ENCODE results near the gene GTF2F2. TPM values are rescaled to one million over a fixed set of nuclear protein-coding genes. Genes with fewer than 3 reads are reported as not detected.
A peak's percentile ranks its signal among the peaks of the same experiment; 100 is the strongest.

The GTF2F2 gene
- total RNA-seq, 1 donor from 2014 or later, result 18.9 TPM

GRCh38 chr13:45149964-45150363 is 29.7 kb downstream of the GTF2F2 start:
- TF ChIP-seq POLR2A (IDR thresholded peaks at IDR 0.05) (no peak), POLR2AphosphoS5 (IDR thresholded peaks at IDR 0.05; ENCODE audit: insufficient read depth in 1 of 2, low read depth in 1 of 2) (no peak), CTCF (IDR thresholded peaks at IDR 0.05) (no peak)
- Histone ChIP-seq H3K27ac (no peak overlapping the region), H3K4me3 (no peak overlapping the region), H3K36me3 (peaks cover 0 to 7% of the 10 kb centered on the region in 2 donors), H3K27me3 (no peaks in the 10 kb centered on the region), H3K9me3 (no peaks in the 10 kb centered on the region), H3K4me1 (no peaks in the 10 kb centered on the region)
- DNase-seq (ENCODE audit: extremely low spot score in 2 of 2), result no peak
- intact Hi-C loops (cut with DNase I), result no loop called here

GRCh38 chr13:45156565-45157361 is 36.5 kb downstream of the GTF2F2 start:
- H3K4me3 ChIP-seq, result no peak overlapping the region
- DNase-seq (ENCODE audit: extremely low spot score in 2 of 2), result no peak
- TF ChIP-seq CTCF (IDR thresholded peaks at IDR 0.05), result no peak
- no peak for TF ChIP-seq POLR2A (IDR thresholded peaks at IDR 0.05)
- no peak for TF ChIP-seq POLR2AphosphoS5 (IDR thresholded peaks at IDR 0.05; ENCODE audit: insufficient read depth in 1 of 2, low read depth in 1 of 2)
- no peaks in the 10 kb centered on the region for H3K4me1 ChIP-seq
- no peak overlapping the region for H3K27ac ChIP-seq
- peaks cover 0 to 18% of the 10 kb centered on the region in 2 donors for H3K36me3 ChIP-seq
- intact Hi-C loops (cut with DNase I), result no loop called here
- no peaks in the 10 kb centered on the region for H3K27me3 ChIP-seq
- H3K9me3 ChIP-seq, result no peaks in the 10 kb centered on the region

GRCh38 chr13:45162194-45162593 is 41.9 kb downstream of the GTF2F2 start:
- Histone ChIP-seq H3K27me3 (no peaks in the 10 kb centered on the region), H3K4me3 (no peak overlapping the region), H3K4me1 (peaks cover 16% of the 10 kb centered on the region), H3K9me3 (no peaks in the 10 kb centered on the region), H3K36me3 (peaks cover 0 to 15% of the 10 kb centered on the region in 2 donors), H3K27ac (peak overlapping the region; percentile 20)
- TF ChIP-seq POLR2AphosphoS5 (IDR thresholded peaks at IDR 0.05; ENCODE audit: insufficient read depth in 1 of 2, low read depth in 1 of 2), result no peak
- no peak for TF ChIP-seq CTCF (IDR thresholded peaks at IDR 0.05)
- no peak for TF ChIP-seq POLR2A (IDR thresholded peaks at IDR 0.05)
- intact Hi-C loops (cut with DNase I), result no loop called here
- DNase-seq (ENCODE audit: extremely low spot score in 2 of 2), result no peak

- Histone ChIP-seq H3K36me3 (peaks cover 0 to 9% of the 10 kb centered on the region in 2 donors), H3K27ac (no peak overlapping the region), H3K4me1 (peaks cover 16% of the 10 kb centered on the region), H3K9me3 (no peaks in the 10 kb centered on the region), H3K27me3 (no peaks in the 10 kb centered on the region), H3K4me3 (no peak overlapping the region)
- intact Hi-C loops (cut with DNase I), result no loop called here
- DNase-seq (ENCODE audit: extremely low spot score in 2 of 2), result no peak
- no peak for TF ChIP-seq CTCF (IDR thresholded peaks at IDR 0.05)
- TF ChIP-seq POLR2AphosphoS5 (IDR thresholded peaks at IDR 0.05; ENCODE audit: insufficient read depth in 1 of 2, low read depth in 1 of 2), result peak in 1 of 2 donors; percentile 43
- TF ChIP-seq POLR2A (IDR thresholded peaks at IDR 0.05), result no peak
These were observed 42.5 kb downstream of the GTF2F2 start for GRCh38 chr13:45162821-45163220.

GRCh38 chr13:45166858-45167257 is 46.5 kb downstream of the GTF2F2 start:
- DNase-seq (ENCODE audit: extremely low spot score in 2 of 2), result no peak
- TF ChIP-seq CTCF (IDR thresholded peaks at IDR 0.05), result no peak
- no peak for TF ChIP-seq POLR2A (IDR thresholded peaks at IDR 0.05)
- TF ChIP-seq POLR2AphosphoS5 (IDR thresholded peaks at IDR 0.05; ENCODE audit: insufficient read depth in 1 of 2, low read depth in 1 of 2), result no peak
- H3K9me3 ChIP-seq, result no peaks in the 10 kb centered on the region
- no peak overlapping the region for H3K4me3 ChIP-seq
- H3K4me1 ChIP-seq, result peaks cover 16% of the 10 kb centered on the region
- H3K36me3 ChIP-seq, result peaks cover 0 to 5% of the 10 kb centered on the region in 2 donors
- H3K27me3 ChIP-seq, result no peaks in the 10 kb centered on the region
- intact Hi-C loops (cut with DNase I), result no loop called here
- H3K27ac ChIP-seq, result no peak overlapping the region
